NCI-H1092 (cell line): ENCODE data around the gene TMED5.
"Not testable (repeated sequence)": the region's sequence is repeated elsewhere in the genome, so short reads cannot be mapped to it uniquely, and the experiment has no call there.

Experiments used
- DNase-seq: peaks from one replicate; lab custom pipeline; 2025; lab: John Stamatoyannopoulos, UW

The TMED5 gene

GRCh38 chr1:93179886-93180722 is at the start of gene TMED5:
TMED5 (minus strand) TSS chr1:93180413; CDS start chr1:93180242, 171 bp downstream.
- peak; percentile 96 for DNase-seq

- no peak for DNase-seq
These were observed 42.9 kb upstream of the TMED5 start for GRCh38 chr1:93223023-93223675.

- DNase-seq: no peak
These were observed 41.7 kb upstream of the TMED5 start for GRCh38 chr1:93221913-93222312.

- DNase-seq: not testable (repeated sequence)
These were observed 40.5 kb upstream of the TMED5 start for GRCh38 chr1:93220716-93221115.

- DNase-seq: no peak
These were observed 39.2 kb upstream of the TMED5 start for GRCh38 chr1:93219443-93219842.

GRCh38 chr1:93215322-93215721 is 35.1 kb upstream of the TMED5 start:
- DNase-seq: no peak

GRCh38 chr1:93207211-93207610 is 27.0 kb upstream of the TMED5 start:
- no peak for DNase-seq

- no peak for DNase-seq
These were observed 26.3 kb upstream of the TMED5 start for GRCh38 chr1:93206567-93206954.

GRCh38 chr1:93205892-93206566 is 25.8 kb upstream of the TMED5 start:
- no peak for DNase-seq

- no peak for DNase-seq
These were observed 20.5 kb upstream of the TMED5 start for GRCh38 chr1:93200714-93201113.

- no peak for DNase-seq
These were observed 19.9 kb upstream of the TMED5 start for GRCh38 chr1:93200086-93200620.

- no peak for DNase-seq
These were observed 18.9 kb upstream of the TMED5 start for GRCh38 chr1:93199150-93199549.

GRCh38 chr1:93196591-93196990 is 16.4 kb upstream of the TMED5 start:
- no peak for DNase-seq

- no peak for DNase-seq
These were observed 14.2 kb upstream of the TMED5 start for GRCh38 chr1:93194231-93194990.

GRCh38 chr1:93190432-93190831 is 10.2 kb upstream of the TMED5 start:
- DNase-seq: no peak

- no peak for DNase-seq
These were observed 6.5 kb upstream of the TMED5 start for GRCh38 chr1:93186667-93187066.

- no peak for DNase-seq
These were observed 755 bp upstream of the TMED5 start, which contains the start of gene CCDC18 for GRCh38 chr1:93180723-93181613. CCDC18 (plus strand) TSS chr1:93180724; CDS start chr1:93183362, 2,638 bp downstream.

GRCh38 chr1:93178418-93178817 is 1.8 kb downstream of the TMED5 start:
- no peak for DNase-seq

- no peak for DNase-seq
These were observed 2.2 kb downstream of the TMED5 start for GRCh38 chr1:93177991-93178390.

- not testable (repeated sequence) for DNase-seq
These were observed 5.6 kb downstream of the TMED5 start for GRCh38 chr1:93174638-93175037.

GRCh38 chr1:93172778-93173177 is 7.4 kb downstream of the TMED5 start:
- DNase-seq: no peak
